Activated CD8-positive, alpha-beta memory T cell treated with anti-CD3 and anti-CD28 coated beads, Interleukin-2, amount 50 U/mL, for 1 hour (primary cell): ENCODE data around the gene HOATZ.

Experiments
- DNase-seq: peaks from one replicate; pipeline ENCODE4 v3.0.0-alpha.2; 2020; ENCODE audit errors: extremely low read depth

The HOATZ gene

GRCh38 chr11:111522426-111522825, 7.8 kb downstream of the HOATZ start:
- DNase-seq = no peak

GRCh38 chr11:111523343-111523742, 8.8 kb downstream of the HOATZ start:
- DNase-seq = no peak

GRCh38 chr11:111524056-111524455, 9.5 kb downstream of the HOATZ start:
- no peak for DNase-seq

GRCh38 chr11:111525456-111525855, 10.9 kb downstream of the HOATZ start:
- DNase-seq = no peak

- no peak for DNase-seq
These were observed 11.9 kb downstream of the HOATZ start for GRCh38 chr11:111526501-111526900.

GRCh38 chr11:111527279-111527678, 12.7 kb downstream of the HOATZ start:
- DNase-seq = no peak

- no peak for DNase-seq
These were observed 14.0 kb downstream of the HOATZ start for GRCh38 chr11:111528557-111528956.

- DNase-seq = no peak
These were observed 15.5 kb downstream of the HOATZ start for GRCh38 chr11:111530091-111530490.

- DNase-seq = no peak
These were observed 16.6 kb downstream of the HOATZ start for GRCh38 chr11:111531136-111531535.

- no peak for DNase-seq
These were observed 17.2 kb downstream of the HOATZ start for GRCh38 chr11:111531687-111532364.

GRCh38 chr11:111532365-111532709, 17.8 kb downstream of the HOATZ start:
- no peak for DNase-seq

GRCh38 chr11:111535281-111535680, 20.7 kb downstream of the HOATZ start:
- DNase-seq = no peak

- no peak for DNase-seq
These were observed 22.8 kb downstream of the HOATZ start for GRCh38 chr11:111537336-111537860.

- no peak for DNase-seq
These were observed 24.0 kb downstream of the HOATZ start for GRCh38 chr11:111538407-111539114.

- no peak for DNase-seq
These were observed 25.0 kb downstream of the HOATZ start for GRCh38 chr11:111539426-111540113.

GRCh38 chr11:111540114-111540936, 25.7 kb downstream of the HOATZ start, which contains the start of gene LAYN:
LAYN (plus strand) TSS chr11:111540720; CDS start chr11:111540844, 124 bp downstream.
- DNase-seq = no peak

GRCh38 chr11:111540937-111541253, 26.3 kb downstream of the HOATZ start:
- DNase-seq = no peak

GRCh38 chr11:111541254-111542061, 26.9 kb downstream of the HOATZ start:
- no peak for DNase-seq

GRCh38 chr11:111542606-111543275, 28.2 kb downstream of the HOATZ start:
- DNase-seq = no peak

- DNase-seq = no peak
These were observed 33.9 kb downstream of the HOATZ start for GRCh38 chr11:111548525-111548924.
